ENCODE results near the gene GIMAP2. TPM values are rescaled to one million over a fixed set of nuclear protein-coding genes. Genes with fewer than 3 reads are reported as not detected.

Gene GIMAP2
- total and polyA plus RNA-seq, 8 donors, result 14.7 to 30.6 (median 17.5) TPM

DNA sequence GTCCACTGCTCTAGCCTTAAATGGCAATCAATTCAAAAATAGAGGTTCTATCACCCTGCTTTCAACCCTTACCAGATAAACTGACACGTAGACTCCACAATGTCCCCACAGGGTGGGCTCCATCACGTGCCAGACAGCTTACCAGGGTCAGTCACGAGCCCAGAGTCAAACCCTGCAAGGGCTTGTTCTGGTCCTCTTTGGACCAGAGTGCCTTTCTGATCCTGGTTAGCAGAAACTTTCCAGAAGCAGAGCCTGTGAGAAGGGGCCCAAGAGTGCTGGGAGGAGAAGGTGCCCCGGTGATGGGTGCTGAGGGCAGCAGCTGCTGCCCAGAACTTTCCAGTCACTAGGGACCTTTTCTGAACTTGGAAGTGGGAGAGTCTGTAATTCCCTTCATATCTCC, 51.4 kb downstream of the GIMAP2 start:
- ATAC-seq, result no peak
- no peak for DNase-seq
- intact Hi-C loops (cut with DNase I), result no loop called here
- Histone ChIP-seq H3K36me3 (peaks cover 0 to 18% of the 10 kb centered on the region in 2 donors), H3K4me3 (peak overlapping the region; percentile 27 to 63), H3K27me3 (no peaks in the 10 kb centered on the region), H3K4me1 (peaks cover 0 to 34% of the 10 kb centered on the region in 2 donors), H3K27ac (peak overlapping the region; percentile 70 to 75), H3K9me3 (no peaks in the 10 kb centered on the region)
- TF ChIP-seq, protein P1, sequence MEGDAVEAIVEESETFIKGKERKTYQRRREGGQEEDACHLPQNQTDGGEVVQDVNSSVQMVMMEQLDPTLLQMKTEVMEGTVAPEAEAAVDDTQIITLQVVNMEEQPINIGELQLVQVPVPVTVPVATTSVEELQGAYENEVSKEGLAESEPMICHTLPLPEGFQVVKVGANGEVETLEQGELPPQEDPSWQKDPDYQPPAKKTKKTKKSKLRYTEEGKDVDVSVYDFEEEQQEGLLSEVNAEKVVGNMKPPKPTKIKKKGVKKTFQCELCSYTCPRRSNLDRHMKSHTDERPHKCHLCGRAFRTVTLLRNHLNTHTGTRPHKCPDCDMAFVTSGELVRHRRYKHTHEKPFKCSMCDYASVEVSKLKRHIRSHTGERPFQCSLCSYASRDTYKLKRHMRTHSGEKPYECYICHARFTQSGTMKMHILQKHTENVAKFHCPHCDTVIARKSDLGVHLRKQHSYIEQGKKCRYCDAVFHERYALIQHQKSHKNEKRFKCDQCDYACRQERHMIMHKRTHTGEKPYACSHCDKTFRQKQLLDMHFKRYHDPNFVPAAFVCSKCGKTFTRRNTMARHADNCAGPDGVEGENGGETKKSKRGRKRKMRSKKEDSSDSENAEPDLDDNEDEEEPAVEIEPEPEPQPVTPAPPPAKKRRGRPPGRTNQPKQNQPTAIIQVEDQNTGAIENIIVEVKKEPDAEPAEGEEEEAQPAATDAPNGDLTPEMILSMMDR (IDR thresholded peaks at IDR 0.05), result no peak

DNA sequence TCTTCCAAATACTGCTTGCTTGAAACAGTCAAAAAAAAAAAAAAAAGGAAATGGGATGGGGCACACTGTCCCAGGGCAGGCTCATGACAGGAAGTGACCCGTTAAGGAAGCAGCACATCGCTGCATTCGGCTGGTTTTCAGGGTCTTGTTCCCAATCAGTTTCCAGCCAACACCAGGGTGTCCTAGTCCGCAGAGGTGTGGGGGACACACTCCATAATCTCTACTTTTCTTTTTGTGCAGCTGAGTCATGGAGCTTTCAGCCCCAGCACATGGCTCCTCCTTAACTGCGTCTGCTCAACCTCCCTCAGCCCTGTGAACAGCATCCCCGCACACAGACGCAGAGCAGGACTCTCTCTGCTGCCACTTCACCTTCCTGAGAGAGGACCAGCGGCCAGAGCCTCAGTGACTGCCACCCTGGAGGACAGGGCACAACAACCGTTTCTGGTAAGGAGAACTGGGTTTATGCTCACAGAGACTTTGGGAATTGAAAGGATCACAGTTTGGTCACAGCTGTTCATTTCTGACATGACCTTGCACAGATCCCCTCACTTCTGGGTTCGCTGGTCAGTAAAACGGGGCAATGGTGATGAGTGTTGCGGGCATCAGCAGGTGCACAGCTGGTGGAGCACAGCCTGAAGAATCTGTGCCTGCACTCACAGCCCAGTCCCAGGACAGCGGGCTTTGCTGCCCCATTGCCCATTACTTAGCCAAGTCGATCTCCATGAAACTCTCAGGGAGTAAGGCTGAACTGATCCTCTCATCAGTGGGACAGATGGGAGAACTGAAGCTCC, 52.0 kb downstream of the GIMAP2 start, which contains the start of gene GIMAP5:
Gene GIMAP5 (plus strand): TSS at position 154 of the 791 bp plus-strand sequence. CDS start 3,467 bp downstream, outside the sequence.
- TF ChIP-seq, protein P1 (IDR thresholded peaks at IDR 0.05), result no peak
- peak within 1 kb of the TSS; percentile 70 to 75 for H3K27ac ChIP-seq
- H3K27me3 ChIP-seq, result no peaks in the 10 kb centered on the region
- peak within 1 kb of the TSS; percentile 27 to 63 for H3K4me3 ChIP-seq
- peaks cover 0 to 40% of the 10 kb centered on the region in 2 donors for H3K4me1 ChIP-seq
- intact Hi-C loops (cut with DNase I), result no loop called here
- H3K36me3 ChIP-seq, result peaks cover 0 to 24% of the 10 kb centered on the region in 2 donors
- H3K9me3 ChIP-seq, result no peaks in the 10 kb centered on the region
- ATAC-seq (peak; percentile 63), DNase-seq (no peak)

DNA sequence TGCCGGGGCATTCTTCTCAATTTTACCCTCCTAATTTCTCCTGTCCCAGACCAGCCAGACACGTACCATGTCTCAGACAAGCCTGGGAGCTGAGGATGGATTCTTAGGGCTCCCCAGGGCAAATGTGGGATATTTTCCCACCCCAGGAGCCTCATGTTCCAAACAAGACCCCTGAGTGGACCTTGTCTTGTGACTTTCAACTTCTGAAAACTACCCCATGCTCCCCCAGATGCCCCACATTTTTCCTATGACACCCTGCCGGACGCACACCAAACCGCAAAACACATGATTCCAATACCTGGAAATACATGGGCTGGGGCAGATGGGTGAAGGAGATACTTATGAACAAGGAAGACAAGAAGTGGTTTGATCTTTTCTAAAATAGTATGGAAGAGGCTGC, 52.6 kb downstream of the GIMAP2 start:
- no peaks in the 10 kb centered on the region for H3K9me3 ChIP-seq
- TF ChIP-seq, protein P1 (IDR thresholded peaks at IDR 0.05), result no peak
- peaks cover 0 to 30% of the 10 kb centered on the region in 2 donors for H3K36me3 ChIP-seq
- H3K27ac ChIP-seq, result peak overlapping the region; percentile 70 to 75
- peaks cover 0 to 46% of the 10 kb centered on the region in 2 donors for H3K4me1 ChIP-seq
- ATAC-seq (no peak), DNase-seq (no peak)
- no peaks in the 10 kb centered on the region for H3K27me3 ChIP-seq
- intact Hi-C loops (cut with DNase I), result no loop called here
- H3K4me3 ChIP-seq, result peak overlapping the region; percentile 27 to 63

DNA sequence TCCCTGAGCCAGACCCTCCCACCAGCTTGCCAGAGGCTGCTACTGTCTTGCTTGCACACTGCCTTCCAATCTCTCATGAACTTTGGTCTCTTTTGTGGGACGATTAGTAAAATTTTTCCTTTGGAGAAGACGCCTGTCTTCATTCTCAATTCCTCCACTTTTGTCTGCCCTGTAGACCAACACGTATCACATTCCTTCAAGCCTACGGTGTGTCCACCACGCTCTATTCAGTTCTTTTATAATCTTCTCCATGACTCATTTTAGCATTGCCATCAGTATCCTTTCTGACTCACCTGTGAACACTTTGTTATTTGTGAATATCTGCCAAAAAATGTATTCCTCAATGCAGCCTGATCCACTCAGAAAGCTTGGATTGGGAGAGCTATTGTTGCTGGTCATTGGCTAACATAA, 53.1 kb downstream of the GIMAP2 start:
- Histone ChIP-seq H3K9me3 (no peaks in the 10 kb centered on the region), H3K27me3 (no peaks in the 10 kb centered on the region), H3K27ac (peak overlapping the region; percentile 70 to 75), H3K4me3 (peak overlapping the region; percentile 27 to 63), H3K4me1 (peaks cover 0 to 51% of the 10 kb centered on the region in 2 donors), H3K36me3 (peaks cover 0 to 35% of the 10 kb centered on the region in 2 donors)
- intact Hi-C loops (cut with DNase I), result no loop called here
- ATAC-seq (peak; percentile 16), DNase-seq (no peak)
- TF ChIP-seq, protein P1 (IDR thresholded peaks at IDR 0.05), result no peak

DNA sequence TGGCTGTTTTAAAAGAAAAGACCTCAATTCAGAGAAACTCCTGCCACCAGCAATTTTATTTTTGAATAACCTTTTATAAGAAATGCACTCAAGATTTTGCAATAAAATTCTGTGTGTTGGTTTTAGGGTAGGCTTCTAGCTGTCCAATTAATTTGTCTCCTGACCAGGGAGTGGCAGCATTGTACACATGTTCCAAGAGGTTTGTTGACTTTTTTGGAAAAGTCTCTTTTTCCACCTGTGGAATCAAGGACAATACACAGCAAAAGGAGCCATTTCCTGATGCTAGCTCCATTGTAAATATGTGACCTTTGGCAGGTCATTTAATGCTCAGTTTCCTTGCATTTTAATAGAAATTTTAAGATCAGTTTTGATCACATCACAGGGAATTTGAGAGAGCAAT, 53.5 kb downstream of the GIMAP2 start:
- no peaks in the 10 kb centered on the region for H3K9me3 ChIP-seq
- no peaks in the 10 kb centered on the region for H3K27me3 ChIP-seq
- peak overlapping the region; percentile 70 to 75 for H3K27ac ChIP-seq
- intact Hi-C loops (cut with DNase I), result no loop called here
- H3K4me1 ChIP-seq, result peaks cover 0 to 56% of the 10 kb centered on the region in 2 donors
- DNase-seq (no peak), ATAC-seq (peak; percentile 49)
- TF ChIP-seq, protein P1 (IDR thresholded peaks at IDR 0.05), result no peak
- H3K4me3 ChIP-seq, result peak overlapping the region; percentile 27 to 63
- H3K36me3 ChIP-seq, result peaks cover 0 to 39% of the 10 kb centered on the region in 2 donors

Data from left lung (tissue), 10 donors.